Measurements from ENCODE around the gene KLRC3.
"Not testable (repeated sequence)": the region's sequence is repeated elsewhere in the genome, so short reads cannot be mapped to it uniquely, and the experiment has no call there.

KLRC3 gene

DNA sequence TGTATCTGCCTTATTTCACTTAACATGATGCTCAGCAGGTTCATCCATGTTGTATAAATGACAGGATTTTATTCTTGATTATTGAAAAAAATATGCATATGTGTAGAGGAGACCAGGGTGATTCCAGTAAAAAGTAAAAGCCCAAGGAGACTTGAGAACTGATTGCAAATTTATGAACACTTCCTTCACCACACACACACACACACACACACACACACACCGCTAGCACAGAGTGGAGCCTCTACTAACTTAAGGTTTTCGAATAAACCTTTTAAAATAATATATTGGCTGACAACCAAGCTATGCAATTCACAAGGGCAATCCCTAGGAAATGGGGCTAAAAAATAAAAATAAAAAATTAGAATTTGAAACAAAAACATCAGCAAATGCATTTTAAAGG is 22.2 kb downstream of the KLRC3 start:
- DNase-seq: no peak

DNA sequence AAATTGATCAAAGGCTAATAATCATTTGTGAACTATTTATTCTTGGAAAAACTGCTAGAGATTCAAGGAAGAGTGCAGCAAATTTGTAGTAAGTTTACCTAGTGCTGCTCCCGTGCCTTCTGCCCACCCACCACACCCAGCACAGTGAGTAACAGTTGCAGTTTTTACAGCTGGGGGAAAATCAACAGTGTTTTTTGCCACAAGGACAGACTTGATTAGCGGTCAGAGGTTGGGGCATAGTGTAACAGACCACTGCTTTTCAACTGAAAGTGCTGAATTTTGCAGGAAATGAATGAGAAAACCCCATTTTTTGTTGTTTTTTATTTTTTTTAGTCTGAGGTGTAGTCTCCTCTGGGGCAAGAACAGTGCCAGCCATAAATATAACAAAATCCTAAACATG is 23.1 kb downstream of the KLRC3 start:
- no peak for DNase-seq

DNA sequence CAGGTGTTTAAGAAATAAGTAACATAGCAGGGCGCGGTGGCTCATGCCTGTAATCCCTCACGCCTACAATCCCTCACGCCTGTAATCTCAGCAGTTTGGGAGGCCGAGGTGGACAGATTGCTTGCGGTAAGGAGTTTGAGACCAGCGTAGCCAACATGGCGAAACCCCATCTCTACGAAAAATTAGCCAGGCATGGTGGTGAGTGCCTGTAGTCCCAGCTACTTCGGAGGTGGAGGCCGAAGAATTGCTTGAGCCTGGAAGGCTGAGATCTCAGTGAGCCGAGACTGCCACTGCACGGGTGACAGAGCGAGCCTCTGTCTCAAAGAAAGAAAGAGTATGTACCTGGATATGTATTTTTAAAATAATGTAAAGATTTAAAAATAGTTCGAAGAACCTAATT is 24.2 kb downstream of the KLRC3 start:
- DNase-seq: not testable (repeated sequence)

DNA sequence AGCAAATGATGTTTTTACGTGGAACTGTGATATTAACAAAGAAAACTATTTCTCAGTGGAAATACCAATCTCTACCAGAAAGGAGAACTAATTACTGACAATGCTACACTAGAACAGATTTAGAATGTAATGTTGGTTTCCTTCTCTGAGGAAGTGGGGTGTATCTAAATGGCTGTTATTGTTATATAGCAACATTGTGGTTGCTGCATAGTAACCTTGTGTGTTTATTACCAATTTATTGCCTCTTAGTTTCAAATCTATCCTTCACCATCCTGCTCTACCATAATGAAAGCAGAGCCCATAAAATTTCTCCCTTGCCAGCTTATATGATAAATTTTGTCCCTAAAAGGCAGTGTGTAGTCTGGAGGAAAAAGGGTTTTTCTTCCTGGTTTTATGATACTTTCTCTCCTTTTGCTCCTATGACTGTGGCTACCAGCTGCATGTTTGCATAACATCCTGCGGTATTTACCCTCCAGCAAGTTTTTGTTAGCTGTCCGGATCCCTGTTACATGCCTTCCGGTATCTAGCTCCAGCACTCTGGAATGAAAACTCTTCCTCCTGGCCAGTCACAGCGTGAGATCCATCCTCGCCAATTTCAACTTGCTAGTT is 24.9 kb downstream of the KLRC3 start:
- DNase-seq: no peak

DNA sequence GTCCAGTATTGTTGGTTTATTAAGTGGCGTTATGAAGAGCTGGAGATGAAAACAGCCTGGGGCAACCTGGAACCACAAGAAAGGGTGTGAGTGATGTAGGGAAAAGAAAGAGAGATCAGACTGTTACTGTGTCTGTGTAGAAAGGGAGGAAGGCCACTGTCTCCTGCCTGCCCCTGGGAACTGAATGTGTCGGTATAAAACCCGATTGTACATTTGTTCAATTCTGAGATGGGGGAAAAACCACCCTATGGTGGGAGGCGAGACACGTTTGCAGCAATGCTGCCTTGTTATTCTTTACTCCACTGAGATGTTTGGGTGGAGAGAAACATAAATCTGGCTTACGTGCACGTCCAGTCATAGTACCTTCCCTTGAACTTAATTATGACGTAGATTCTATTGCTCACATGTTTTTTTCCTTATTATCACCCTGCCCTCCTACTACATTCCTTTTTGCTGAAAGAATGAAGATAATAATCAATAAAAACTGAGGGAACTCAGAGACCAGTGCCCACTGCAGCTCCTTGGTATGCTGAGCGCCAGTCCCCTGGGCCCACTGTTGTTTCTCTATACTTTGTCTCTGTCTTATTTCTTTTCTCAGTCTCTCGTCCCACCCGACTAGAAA is 25.8 kb downstream of the KLRC3 start:
- not testable (repeated sequence) for DNase-seq

DNA sequence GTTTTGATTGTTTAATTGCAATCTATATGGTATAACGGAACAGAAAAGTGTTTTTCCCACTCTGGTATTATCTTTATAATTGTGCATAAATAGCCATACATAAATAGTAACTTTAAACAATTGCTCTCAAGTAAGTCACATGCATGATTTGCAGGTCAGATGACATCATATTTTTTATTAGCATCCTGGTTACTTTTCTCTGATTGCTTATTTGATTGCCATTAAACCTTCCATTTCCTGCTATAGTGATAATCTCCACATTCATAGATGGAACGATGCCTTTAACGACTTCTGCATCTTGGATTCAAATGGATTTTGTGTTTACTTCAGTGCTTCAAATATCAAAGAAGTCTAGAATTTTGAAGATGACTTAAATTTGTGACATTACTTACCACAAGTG is 27.1 kb downstream of the KLRC3 start:
- DNase-seq: no peak

DNA sequence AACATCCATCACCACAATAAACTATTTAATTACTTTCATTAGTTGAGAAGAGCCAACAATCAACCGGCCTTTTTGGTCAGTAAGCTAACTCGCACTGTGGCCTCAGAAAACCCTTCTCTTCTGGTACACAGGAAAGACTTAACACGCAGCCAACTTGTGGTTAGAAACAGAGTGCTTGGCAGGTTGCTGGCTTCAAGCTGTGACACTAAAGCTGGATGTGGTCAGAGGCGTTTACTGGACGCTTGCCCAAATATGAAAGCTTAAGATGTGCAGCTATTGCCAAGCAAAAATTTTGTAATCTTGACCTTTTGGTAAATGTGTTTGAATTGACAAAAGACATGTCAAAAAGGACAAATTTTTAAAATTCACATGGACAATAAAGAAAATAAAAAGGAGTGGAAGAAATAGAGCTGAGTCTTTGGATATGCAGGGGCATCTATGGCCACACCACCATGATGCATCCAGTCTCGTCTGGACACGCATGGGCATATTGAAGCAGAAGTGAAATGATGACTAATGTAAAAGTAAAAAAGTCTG is 27.9 kb downstream of the KLRC3 start:
- DNase-seq: peak; percentile 14

DNA sequence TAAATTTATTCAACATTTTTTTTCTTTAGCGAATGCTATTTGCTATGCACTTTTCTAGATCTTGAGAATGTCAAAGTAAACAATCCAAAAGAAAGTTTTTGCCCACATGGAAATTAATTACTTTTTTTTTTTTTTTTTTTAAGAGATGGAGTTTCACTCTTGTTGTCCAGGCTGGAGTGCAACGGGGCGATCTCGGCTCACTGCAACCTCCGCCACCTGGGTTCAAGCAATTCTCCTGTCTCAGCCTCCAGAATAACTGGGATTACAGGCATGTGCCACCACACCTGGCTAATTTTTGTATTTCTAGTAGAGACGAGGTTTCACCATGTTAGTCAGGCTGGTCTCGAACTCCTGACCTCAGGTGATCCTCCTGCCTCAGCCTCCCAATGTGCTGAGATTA is 29.4 kb downstream of the KLRC3 start:
- DNase-seq: not testable (repeated sequence)

DNA sequence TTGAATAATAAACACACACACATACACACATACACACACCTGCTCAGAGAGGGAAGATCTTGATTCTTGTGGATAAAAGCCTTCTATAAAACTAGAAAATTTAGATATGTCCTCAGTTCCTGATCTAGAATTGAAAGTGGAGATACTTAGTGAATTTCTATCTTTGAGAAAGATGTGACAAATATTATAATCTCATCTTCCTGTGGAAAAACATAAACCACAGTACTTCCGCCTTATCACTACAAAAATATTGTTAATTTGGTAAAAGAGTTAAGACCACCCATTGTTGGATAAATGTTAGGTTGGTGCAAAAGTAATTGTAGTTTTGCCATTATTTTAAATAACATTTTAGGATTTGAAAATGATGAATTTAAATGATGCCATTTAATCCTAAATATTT is 30.5 kb downstream of the KLRC3 start, which contains the start of gene KLRK1:
Gene KLRK1 (minus strand): TSS at position 138 of the 400 bp plus-strand sequence. CDS start 1,231 bp downstream, outside the sequence.
- no peak for DNase-seq

DNA sequence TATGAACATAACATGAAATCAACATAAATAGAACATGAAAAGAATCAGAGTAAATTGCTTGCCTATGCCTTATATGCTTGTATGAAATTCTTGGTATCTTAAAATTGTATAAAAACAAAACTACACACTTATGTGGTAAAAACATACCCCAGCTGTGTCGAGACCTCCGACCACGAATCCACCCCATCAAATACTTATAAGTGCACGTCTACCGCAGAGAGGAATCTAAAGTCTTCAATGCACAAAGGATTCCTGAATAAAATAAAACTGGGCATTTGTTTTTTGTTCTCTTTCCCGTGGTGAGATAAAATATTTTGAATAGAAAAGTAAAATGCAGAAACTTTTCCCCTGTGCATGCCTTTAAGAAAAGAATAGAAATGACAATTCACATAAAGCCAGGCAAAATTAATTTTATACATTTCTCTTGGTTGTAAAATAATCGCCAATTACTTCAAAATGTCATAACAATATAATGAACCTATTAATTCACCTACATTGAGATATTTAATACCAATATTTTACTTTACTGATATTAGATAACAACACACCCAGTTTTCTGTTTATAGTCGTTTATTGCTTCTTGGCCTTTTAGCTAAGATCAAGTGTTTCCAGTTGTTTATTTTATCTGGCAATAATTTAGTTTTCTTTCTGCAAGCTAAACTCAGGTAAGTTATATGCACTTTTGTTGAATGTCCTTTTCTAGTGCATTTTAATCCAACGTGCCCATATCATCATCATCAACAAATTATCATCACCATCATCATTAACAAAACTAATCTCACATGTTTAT is 31.6 kb downstream of the KLRC3 start:
- DNase-seq: no peak

DNA sequence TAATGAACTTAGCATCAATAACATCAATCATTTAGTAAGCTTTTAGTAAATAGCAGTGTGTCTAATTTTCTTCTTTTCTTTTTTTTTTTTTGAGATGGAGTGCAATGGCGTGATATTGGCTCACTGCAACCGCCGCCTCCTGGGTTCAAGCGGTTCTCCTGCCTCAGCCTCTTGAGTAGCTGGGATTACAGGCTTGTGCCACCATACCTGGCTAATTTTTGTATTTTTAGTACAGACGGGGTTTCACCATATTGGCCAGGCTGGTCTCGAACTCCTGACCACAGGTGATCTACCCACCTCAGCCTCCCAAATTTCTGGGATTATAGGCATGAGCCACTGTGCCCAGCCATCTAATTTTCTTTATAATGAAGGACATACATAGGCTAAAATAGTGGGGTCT is 32.9 kb downstream of the KLRC3 start:
- DNase-seq: not testable (repeated sequence)

DNA sequence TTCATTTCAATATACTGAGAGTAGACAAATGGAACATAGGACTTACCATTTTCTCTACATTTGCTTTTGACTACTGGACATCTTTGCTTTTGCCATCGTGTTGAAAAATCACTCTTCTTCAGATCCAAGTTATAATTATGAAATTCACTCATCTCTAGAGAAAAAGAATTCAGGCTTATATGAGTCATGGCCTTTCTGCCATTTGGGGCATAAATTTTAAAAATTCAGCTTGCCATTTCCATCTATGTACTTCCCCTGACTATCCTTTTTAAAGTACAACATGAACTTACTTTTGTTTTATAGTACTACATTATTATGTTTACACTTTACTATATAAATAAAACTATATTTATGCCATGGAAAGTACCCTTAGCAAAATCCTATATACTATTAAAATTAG is 33.5 kb downstream of the KLRC3 start:
- no peak for DNase-seq

DNA sequence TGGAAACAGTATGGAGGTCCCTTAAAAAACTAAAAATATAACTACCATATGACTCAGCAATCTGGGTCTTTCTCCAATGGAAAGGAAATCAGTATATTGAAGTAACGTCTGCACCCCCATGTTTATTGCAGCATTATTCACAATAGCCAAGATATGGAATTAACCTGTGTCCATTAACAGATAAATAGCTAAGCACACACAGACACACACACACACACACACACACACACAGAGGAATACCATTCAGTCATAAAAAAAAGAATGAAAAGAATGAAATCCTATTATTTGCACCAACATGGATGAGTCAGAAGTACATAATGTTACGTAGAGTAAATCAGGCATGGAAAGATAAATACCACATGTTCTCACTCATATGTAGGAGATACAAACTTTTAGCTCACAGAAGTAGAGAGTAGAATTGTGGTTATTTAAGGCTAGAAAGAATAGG is 35.2 kb downstream of the KLRC3 start:
- DNase-seq: no peak

DNA sequence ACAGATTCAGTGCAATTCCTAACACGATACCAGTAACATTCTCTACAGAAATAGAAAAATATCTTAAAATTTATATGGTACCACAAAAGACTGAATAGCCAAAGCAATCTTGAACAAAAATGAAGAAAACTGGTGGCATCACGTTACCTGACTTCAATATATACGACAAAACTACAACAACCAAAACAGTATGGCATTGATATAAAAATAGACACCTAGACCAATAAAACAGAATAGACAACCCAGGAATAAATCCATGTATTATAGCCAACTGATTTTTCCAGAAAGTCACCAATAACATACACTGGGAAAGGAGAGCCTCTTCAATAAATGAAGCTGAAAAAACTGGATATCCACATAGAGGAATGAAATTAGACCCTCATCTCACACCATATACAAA is 36.2 kb downstream of the KLRC3 start:
- DNase-seq: no peak

DNA sequence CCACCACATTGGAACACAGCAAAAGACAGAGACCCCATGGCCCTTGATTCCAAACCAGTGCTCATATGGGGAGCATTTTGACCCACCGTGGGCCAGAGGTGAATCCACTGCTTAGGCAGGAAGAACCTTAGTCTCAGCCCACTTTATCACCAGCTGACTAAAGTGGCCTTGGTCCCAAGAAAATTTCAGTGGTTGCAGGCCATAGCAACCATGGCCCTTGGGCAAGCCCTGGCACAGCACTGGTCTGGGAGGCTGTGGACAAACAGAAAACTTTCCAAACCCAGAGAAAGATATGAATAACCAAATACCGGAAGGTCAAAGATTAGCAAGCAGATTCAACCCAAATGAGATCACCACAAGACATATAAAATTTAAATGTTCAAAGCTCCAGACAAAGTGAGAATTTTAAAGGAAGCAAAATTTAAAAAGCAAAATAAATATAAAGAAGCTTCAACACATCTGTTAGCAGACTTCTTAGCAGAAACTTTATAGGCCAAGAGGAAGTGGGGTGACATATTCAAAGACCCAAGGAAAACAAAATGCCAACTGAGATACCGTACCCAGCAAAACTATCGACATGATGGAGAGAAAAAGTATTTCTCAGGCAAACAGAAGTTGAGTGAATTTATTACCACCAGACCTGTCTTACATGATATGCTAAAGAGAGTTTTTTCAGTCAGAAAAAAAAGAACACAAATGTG is 38.3 kb downstream of the KLRC3 start:
- DNase-seq: no peak

DNA sequence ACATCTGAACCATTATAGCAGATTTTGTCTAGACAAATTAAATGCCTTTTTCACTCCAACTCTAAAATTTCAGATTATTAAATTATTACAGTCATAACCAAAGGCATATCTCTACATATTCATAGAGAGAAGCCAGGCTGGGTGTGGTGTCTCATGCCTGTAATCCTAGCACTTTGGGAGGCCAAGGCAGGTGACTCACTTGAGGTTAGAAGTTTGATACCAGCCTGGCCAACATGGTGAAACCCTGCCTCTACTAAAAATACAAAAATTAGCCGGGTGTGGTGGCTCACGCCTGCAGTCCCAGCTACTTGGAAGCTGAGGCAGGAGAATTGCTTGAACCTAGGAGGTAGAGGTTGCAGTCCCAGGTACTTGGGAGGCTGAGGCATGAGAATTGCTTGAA is 41.7 kb downstream of the KLRC3 start:
- DNase-seq: not testable (repeated sequence)

DNA sequence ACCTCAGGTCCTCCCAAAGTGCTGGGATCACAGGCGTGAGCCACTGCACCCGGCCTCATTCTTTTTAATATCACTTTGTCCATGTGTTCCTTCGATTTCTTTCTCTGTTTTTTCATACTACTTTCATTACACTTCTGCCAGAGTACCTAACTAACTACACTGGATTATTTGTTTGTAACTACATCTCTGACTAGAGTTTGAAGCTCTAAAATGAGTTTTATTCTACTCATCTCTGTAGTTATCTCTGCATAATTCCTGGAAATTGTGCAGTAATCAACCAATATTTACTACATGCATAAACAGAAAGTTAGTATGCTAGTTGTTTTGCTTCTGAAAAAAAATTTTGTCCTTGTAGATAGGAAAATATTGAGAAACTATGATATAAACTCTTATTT is 45.8 kb downstream of the KLRC3 start:
- no peak for DNase-seq

DNA sequence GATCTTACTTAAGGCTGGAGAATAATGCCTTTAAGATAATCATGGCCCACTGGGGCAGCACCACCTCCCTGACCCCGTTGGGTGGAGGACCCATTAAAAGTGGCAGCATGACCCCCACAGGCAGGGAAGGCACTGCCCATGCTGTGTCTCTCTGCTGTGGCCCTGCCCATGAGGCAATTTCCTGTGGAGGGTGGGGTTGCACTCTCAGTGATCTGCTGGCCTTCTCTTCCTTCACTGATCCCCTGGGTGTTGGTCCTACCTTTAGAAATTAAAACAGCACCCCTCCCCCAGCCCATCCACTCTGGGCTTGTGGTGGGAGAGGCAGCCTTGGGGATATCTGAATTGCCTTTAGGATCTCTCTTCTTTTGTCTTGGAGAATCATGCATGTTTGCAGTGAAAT is 47.8 kb downstream of the KLRC3 start:
- DNase-seq: no peak

DNA sequence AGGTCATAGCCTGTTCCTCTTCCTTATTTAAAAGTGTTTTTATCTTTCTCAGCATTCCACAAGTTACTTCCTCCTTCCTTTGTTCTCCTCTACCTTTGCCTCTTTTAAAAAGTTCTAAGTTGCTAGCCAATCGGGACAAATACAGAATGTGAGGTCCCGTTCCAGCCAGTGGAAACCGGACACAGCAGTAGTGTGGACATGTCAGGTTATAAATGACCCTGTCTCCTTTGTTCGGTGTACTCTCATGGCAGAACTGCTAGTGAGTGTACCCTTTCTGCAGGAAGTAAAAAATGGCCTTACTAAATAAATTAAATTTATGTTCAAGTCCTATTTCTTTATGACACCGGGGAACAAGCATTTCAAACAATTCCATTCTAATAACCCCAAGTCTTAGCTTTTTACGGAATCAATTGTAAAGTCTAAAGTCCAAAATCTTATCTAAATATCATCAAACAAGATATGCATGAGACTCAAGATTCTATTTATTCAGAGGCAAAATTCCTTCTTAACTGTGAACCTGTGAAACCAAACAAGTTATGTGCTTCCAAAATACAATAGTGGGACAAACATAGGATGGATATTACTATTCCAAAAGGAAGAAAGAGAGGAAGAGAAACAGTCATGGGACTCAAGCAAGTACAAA is 48.4 kb downstream of the KLRC3 start:
- not testable (repeated sequence) for DNase-seq

DNA sequence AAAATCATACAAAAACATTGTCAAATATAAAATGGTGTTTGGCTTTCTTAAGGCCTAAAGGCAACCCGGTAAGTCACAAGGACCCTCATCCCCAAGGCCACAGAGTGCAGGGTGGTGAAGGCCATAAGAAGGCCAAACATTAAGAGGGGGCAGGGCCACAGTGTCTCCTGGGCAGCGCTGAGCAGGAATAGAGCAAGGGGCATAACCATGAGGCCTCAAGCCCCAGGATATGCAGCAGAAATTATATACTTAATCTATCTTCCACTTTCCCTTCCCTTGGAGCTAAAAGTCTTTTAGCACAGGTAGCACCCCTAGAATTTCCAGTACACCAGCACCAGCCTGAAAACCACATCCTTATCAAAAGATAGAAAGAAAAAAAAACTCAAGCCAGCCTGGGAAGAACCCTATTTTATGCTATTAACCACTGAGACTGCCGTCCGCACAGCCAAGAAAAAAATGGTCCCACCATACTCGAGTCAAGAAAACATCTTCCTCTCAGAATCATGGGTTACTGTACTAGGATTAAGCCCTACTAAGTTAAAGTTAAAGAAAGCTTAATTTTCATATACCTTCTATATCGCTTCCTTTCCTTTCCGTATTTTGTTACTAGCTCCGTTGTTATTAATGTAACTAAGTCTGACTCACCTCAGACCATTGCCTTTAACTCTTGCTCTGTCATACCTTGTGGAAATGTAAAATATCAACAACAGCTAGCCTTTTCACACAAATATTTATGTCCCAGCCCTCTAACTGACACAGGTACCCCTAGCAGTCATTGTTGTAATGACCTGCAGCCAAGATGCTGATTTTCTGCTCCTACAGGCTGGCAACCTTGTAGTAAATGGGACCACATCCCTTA is 50.6 kb downstream of the KLRC3 start:
- no peak for DNase-seq

Data from KG1 (cell line).